Gastrocnemius medialis (tissue), 4 donors: Measurements from ENCODE around the gene WNT9B. TPM values are rescaled to one million over a fixed set of nuclear protein-coding genes. Genes with fewer than 3 reads are reported as not detected.

Source experiments
- ATAC-seq, 2 donors: fragments of 150-250 bp; one replicate each; pipeline ENCODE4 v1.9.1; 2016
- DNase-seq, 2 donors: peaks; one replicate each; pipeline ENCODE4 v3.0.0-alpha.2; 2019
- H3K27ac ChIP-seq, 4 donors: fragments of 200-600 bp; sonication (generic); 1 replicate in 1 of 4; 2 replicates in 3 of 4; pipeline ENCODE4 v1.5.1; 2016 to 2018; ENCODE audit warnings: mild to moderate bottlenecking in 2 of 4, moderate library complexity in 1 of 4
- H3K27me3 ChIP-seq, 3 donors: fragments of 200-600 bp; sonication (generic) in 2 of 3; 1 replicate in 1 of 3; 2 replicates in 2 of 3; pipeline versions ENCODE4 v1.5.1 to v1.6.0; 2016 to 2019; ENCODE audit warnings: mild to moderate bottlenecking in 1 of 3, moderate library complexity in 1 of 3
- H3K36me3 ChIP-seq, 2 donors: fragments of 200-600 bp; sonication (generic) in 1 of 2; one replicate each; pipeline ENCODE4 v1.5.1; 2017 to 2018
- H3K4me1 ChIP-seq, 2 donors: fragments of 200-600 bp; sonication (generic) in 1 of 2; one replicate each; pipeline ENCODE4 v1.5.1; 2016 to 2017; ENCODE audit warnings: mild to moderate bottlenecking in 2 of 2
- H3K4me3 ChIP-seq, 4 donors: fragments of 200-600 bp; sonication (generic) in 3 of 4; 1 replicate in 1 of 4; 2 replicates in 3 of 4; pipeline ENCODE4 v1.5.1; 2016 to 2019; ENCODE audit warnings: mild to moderate bottlenecking in 2 of 4
- H3K9me3 ChIP-seq, 3 donors: fragments of 200-600 bp; sonication (generic) in 2 of 3; 1 replicate in 1 of 3; 2 replicates in 2 of 3; pipeline ENCODE4 v1.5.1; 2016 to 2019
- POLR2A ChIP-seq, 2 donors: fragments of 450-650 bp; IDR thresholded peaks; one replicate each; pipeline ENCODE4 v1.6.1; 2017; ENCODE audit warnings: antibody characterized with exemption in 2 of 2, mild to moderate bottlenecking in 2 of 2, moderate library complexity in 2 of 2
- in situ Hi-C, 4 donors: fragments of 200-750 bp; cut with MboI; loops; one replicate each; pipeline versions ENCODE4 v1.15.0 to v1.8.0; 2017; ENCODE audit warnings: low sequenced_read_pairs in 4 of 4
- intact Hi-C: fragments of 100-400 bp; cut with DNase I; formaldehyde crosslinking; loops from one replicate; pipeline ENCODE4 v1.15.1; 2023; ENCODE audit warnings: low total_unique reads
- total RNA-seq, 4 donors: library from RNA; depleted of rRNA; stranded (reverse); fragments of >200 nt; gene quantifications; one replicate each; pipeline versions ENCODE4 v1.1.0 to v1.2.3, GENCODE V29; 2016
- TF ChIP-seq, protein P1 (sequence below), 5 experiments: fragments of 450-650 bp in 3 of 5; fragments of 200-600 bp in 2 of 5; sonication (generic) in 2 of 5; IDR thresholded peaks in 4 of 5; conservative IDR thresholded peaks in 1 of 5; 1 replicate in 4 of 5; 2 replicates in 1 of 5; pipeline ENCODE4 v1.5.1; 2016 to 2019; ENCODE audit warnings: antibody characterized with exemption in 5 of 5, mild to moderate bottlenecking in 3 of 5, moderate library complexity in 3 of 5

The WNT9B gene
- total RNA-seq, 4 donors from 2014 or later, result 0.40 TPM; not detected in 3

- intact Hi-C loops, result no loop called here
- ATAC-seq (no peak), DNase-seq (no peak)
These were observed 9.6 kb upstream of the WNT9B start for GRCh38 chr17:46841561-46842379.

GRCh38 chr17:46842835-46843234 lies 8.5 kb upstream of the WNT9B start:
- ATAC-seq, result no peak
- Histone ChIP-seq H3K27me3 (peaks cover 19 to 34% (median 30%) of the 10 kb centered on the region in 3 donors), H3K4me3 (no peak overlapping the region), H3K9me3 (no peaks in the 10 kb centered on the region), H3K27ac (no peak overlapping the region), H3K4me1 (no peaks in the 10 kb centered on the region), H3K36me3 (no peaks in the 10 kb centered on the region)
- intact Hi-C loops (no loop called here), in situ Hi-C loops (loop anchor here in 2 of 4 donors (25.0 kb wide), 1 partner anchor 169 kb away; no protein-coding TSS in a partner anchor)
- TF ChIP-seq, protein P1, sequence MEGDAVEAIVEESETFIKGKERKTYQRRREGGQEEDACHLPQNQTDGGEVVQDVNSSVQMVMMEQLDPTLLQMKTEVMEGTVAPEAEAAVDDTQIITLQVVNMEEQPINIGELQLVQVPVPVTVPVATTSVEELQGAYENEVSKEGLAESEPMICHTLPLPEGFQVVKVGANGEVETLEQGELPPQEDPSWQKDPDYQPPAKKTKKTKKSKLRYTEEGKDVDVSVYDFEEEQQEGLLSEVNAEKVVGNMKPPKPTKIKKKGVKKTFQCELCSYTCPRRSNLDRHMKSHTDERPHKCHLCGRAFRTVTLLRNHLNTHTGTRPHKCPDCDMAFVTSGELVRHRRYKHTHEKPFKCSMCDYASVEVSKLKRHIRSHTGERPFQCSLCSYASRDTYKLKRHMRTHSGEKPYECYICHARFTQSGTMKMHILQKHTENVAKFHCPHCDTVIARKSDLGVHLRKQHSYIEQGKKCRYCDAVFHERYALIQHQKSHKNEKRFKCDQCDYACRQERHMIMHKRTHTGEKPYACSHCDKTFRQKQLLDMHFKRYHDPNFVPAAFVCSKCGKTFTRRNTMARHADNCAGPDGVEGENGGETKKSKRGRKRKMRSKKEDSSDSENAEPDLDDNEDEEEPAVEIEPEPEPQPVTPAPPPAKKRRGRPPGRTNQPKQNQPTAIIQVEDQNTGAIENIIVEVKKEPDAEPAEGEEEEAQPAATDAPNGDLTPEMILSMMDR (IDR thresholded peaks at IDR 0.05 in 4 of 5, conservative IDR thresholded peaks at IDR 0.05 in 1 of 5), result no peak
- no peak for TF ChIP-seq POLR2A (IDR thresholded peaks at IDR 0.05)
- DNase-seq, result no peak

More at GRCh38 chr17:46841561-46842379, 9.6 kb upstream of the WNT9B start:
- Histone ChIP-seq H3K27ac (no peak overlapping the region), H3K4me3 (no peak overlapping the region), H3K9me3 (no peaks in the 10 kb centered on the region), H3K27me3 (peaks cover 19 to 32% (median 30%) of the 10 kb centered on the region in 3 donors), H3K36me3 (no peaks in the 10 kb centered on the region), H3K4me1 (no peaks in the 10 kb centered on the region)
- in situ Hi-C loops, result loop anchor here in 2 of 4 donors (25.0 kb wide), 1 partner anchor 171 kb away; no protein-coding TSS in a partner anchor
- TF ChIP-seq POLR2A (IDR thresholded peaks at IDR 0.05), result no peak
- TF ChIP-seq, protein P1 (IDR thresholded peaks at IDR 0.05 in 4 of 5, conservative IDR thresholded peaks at IDR 0.05 in 1 of 5), result peak; percentile 21 to 76 (median 54)

- in situ Hi-C loops, result loop anchor here in 2 of 4 donors (25.0 kb wide), 1 partner anchor 165 kb away; no protein-coding TSS in a partner anchor
- H3K4me3 ChIP-seq, result no peak overlapping the region
- intact Hi-C loops, result loop anchor here (2.0 kb wide), 1 partner anchor 93 kb away; no protein-coding TSS in a partner anchor
These were observed 3.9 kb upstream of the WNT9B start for GRCh38 chr17:46847204-46848191.

GRCh38 chr17:46848534-46848933 lies 2.8 kb upstream of the WNT9B start:
- Histone ChIP-seq H3K27ac (no peak overlapping the region), H3K36me3 (no peaks in the 10 kb centered on the region), H3K27me3 (peaks cover 27 to 42% (median 41%) of the 10 kb centered on the region in 3 donors), H3K4me3 (no peak overlapping the region), H3K4me1 (peaks cover 4 to 7% of the 10 kb centered on the region in 2 donors), H3K9me3 (no peaks in the 10 kb centered on the region)
- TF ChIP-seq, protein P1 (IDR thresholded peaks at IDR 0.05 in 4 of 5, conservative IDR thresholded peaks at IDR 0.05 in 1 of 5), result no peak
- TF ChIP-seq POLR2A (IDR thresholded peaks at IDR 0.05), result no peak
- DNase-seq (no peak), ATAC-seq (no peak)
- in situ Hi-C loops (loop anchor here in 2 of 4 donors (25.0 kb wide), 1 partner anchor 164 kb away; no protein-coding TSS in a partner anchor), intact Hi-C loops (no loop called here)

More at GRCh38 chr17:46847204-46848191, 3.9 kb upstream of the WNT9B start:
- H3K36me3 ChIP-seq, result no peaks in the 10 kb centered on the region
- no peak overlapping the region for H3K27ac ChIP-seq
- no peak for DNase-seq
- peaks cover 4 to 7% of the 10 kb centered on the region in 2 donors for H3K4me1 ChIP-seq
- peaks cover 23 to 43% (median 43%) of the 10 kb centered on the region in 3 donors for H3K27me3 ChIP-seq
- ATAC-seq, result no peak
- no peak for TF ChIP-seq POLR2A (IDR thresholded peaks at IDR 0.05)
- TF ChIP-seq, protein P1 (IDR thresholded peaks at IDR 0.05 in 4 of 5, conservative IDR thresholded peaks at IDR 0.05 in 1 of 5), result no peak
- no peaks in the 10 kb centered on the region for H3K9me3 ChIP-seq
